Liver (tissue), 9 donors: ENCODE measurements around the gene CDCP1. TPM values are rescaled to one million over a fixed set of nuclear protein-coding genes. Genes with fewer than 3 reads are reported as not detected.

Experiments used
- DNase-seq: peaks from one replicate; pipeline ENCODE4 v3.0.0-alpha.2; 2017; ENCODE audit warnings: low spot score
- H3K27ac ChIP-seq, 2 donors: one replicate each; pipeline ENCODE4 v1.7.0; 2013; ENCODE audit warnings: inconsistent platforms in 2 of 2, low read length in 2 of 2, control low read depth in 1 of 2, low read depth in 1 of 2, mild to moderate bottlenecking in 1 of 2
- H3K27me3 ChIP-seq, 4 donors: one replicate each; pipeline versions ENCODE4 v1.6.1 to v1.7.0; 2013; ENCODE audit warnings: low read length in 3 of 4, inconsistent platforms in 1 of 4, mild to moderate bottlenecking in 1 of 4, moderate library complexity in 1 of 4; ENCODE audit not compliant: control insufficient read depth in 4 of 4, insufficient read depth in 4 of 4
- H3K36me3 ChIP-seq, 4 donors: one replicate each; pipeline versions ENCODE4 v1.6.1 to v1.7.0; 2013; ENCODE audit warnings: low read length in 3 of 4, mild to moderate bottlenecking in 3 of 4, low read depth in 1 of 4, moderate library complexity in 1 of 4; ENCODE audit not compliant: control insufficient read depth in 4 of 4, insufficient read depth in 3 of 4
- H3K4me1 ChIP-seq, 4 donors: one replicate each; pipeline versions ENCODE4 v1.6.1 to v1.7.0; 2013; ENCODE audit warnings: low read length in 3 of 4, mild to moderate bottlenecking in 3 of 4, moderate library complexity in 1 of 4; ENCODE audit not compliant: control insufficient read depth in 4 of 4, insufficient read depth in 4 of 4
- H3K4me3 ChIP-seq, 3 donors: one replicate each; pipeline versions ENCODE4 v1.6.1 to v1.7.0; 2013; ENCODE audit warnings: low read length in 3 of 3, control low read depth in 1 of 3, low read depth in 1 of 3, mild to moderate bottlenecking in 1 of 3
- H3K9ac ChIP-seq, 2 donors: one replicate each; pipeline ENCODE4 v1.7.0; 2013; ENCODE audit warnings: low read length in 2 of 2, mild to moderate bottlenecking in 2 of 2, moderate library complexity in 2 of 2, control low read depth in 1 of 2, low read depth in 1 of 2
- H3K9me3 ChIP-seq, 4 donors: one replicate each; pipeline versions ENCODE4 v1.6.1 to v1.7.0; 2013; ENCODE audit warnings: low read length in 3 of 4; ENCODE audit not compliant: control insufficient read depth in 4 of 4
- FOXA1 ChIP-seq: IDR thresholded peaks from 2 replicates; pipeline ENCODE4 v1.6.1; 2016; ENCODE audit warnings: antibody characterized with exemption
- GABPA ChIP-seq, 2 donors: IDR thresholded peaks in 1 of 2; conservative IDR thresholded peaks in 1 of 2; 2 replicates each; pipeline ENCODE4 v1.6.1; 2016; ENCODE audit warnings: antibody characterized with exemption in 2 of 2, mild to moderate bottlenecking in 1 of 2, moderate library complexity in 1 of 2
- NR2F2 ChIP-seq: IDR thresholded peaks from 2 replicates; pipeline ENCODE4 v1.6.1; 2016; ENCODE audit warnings: antibody characterized with exemption
- RXRA ChIP-seq, 2 donors: IDR thresholded peaks; 2 replicates each; pipeline ENCODE4 v1.6.1; 2017 to 2018; ENCODE audit warnings: antibody characterized with exemption in 2 of 2, mild to moderate bottlenecking in 1 of 2
- SP1 ChIP-seq: IDR thresholded peaks from 2 replicates; pipeline ENCODE4 v1.6.1; 2018; ENCODE audit warnings: antibody characterized with exemption, mild to moderate bottlenecking
- TAF1 ChIP-seq: conservative IDR thresholded peaks from 2 replicates; pipeline ENCODE4 v1.6.1; 2016; ENCODE audit warnings: antibody characterized with exemption, mild to moderate bottlenecking
- YY1 ChIP-seq: IDR thresholded peaks from 2 replicates; pipeline ENCODE4 v1.6.1; 2016; ENCODE audit warnings: antibody characterized with exemption, mild to moderate bottlenecking
- WGBS: extraction: QIAGEN DNeasy Blood & Tissue Kit; methylation state at CpG from one replicate; pipeline ENCODE4 v1.1.7; 2013; 5-methylcytosine and 5-hydroxymethylcytosine counted together
- polyA plus RNA-seq, 2 donors: library from polyadenylated mRNA; stranded (reverse) in 1 of 2; unstranded in 1 of 2; fragments of 200-250 nt in 1 of 2; fragments of >200 nt in 1 of 2; fragmentation: Nextera tagmentation in 1 of 2; extraction: Ambion mirVana in 1 of 2; gene quantifications; one replicate each; pipeline versions ENCODE4 v1.2.1 to v1.2.3, GENCODE V29; 2013 to 2015
- total RNA-seq, 2 donors: library from RNA; depleted of rRNA; stranded (reverse); fragments of >200 nt; gene quantifications; one replicate each; pipeline ENCODE4 v1.2.3, GENCODE V29; 2014
- TF ChIP-seq, protein P1 (sequence below): IDR thresholded peaks from 2 replicates; pipeline ENCODE4 v1.6.1; 2016; ENCODE audit warnings: antibody characterized with exemption
- TF ChIP-seq, protein P2 (sequence below): IDR thresholded peaks from 2 replicates; pipeline ENCODE4 v1.6.1; 2016; ENCODE audit warnings: antibody characterized with exemption
- donor health status: healthy.
- donor health status: healthy.
- donor health status: healthy.
- donor health status: healthy.
- donor health status: healthy.

CDCP1 gene
- total and polyA plus RNA-seq, 4 donors, result 0.22 to 0.67 (median 0.45) TPM

DNA sequence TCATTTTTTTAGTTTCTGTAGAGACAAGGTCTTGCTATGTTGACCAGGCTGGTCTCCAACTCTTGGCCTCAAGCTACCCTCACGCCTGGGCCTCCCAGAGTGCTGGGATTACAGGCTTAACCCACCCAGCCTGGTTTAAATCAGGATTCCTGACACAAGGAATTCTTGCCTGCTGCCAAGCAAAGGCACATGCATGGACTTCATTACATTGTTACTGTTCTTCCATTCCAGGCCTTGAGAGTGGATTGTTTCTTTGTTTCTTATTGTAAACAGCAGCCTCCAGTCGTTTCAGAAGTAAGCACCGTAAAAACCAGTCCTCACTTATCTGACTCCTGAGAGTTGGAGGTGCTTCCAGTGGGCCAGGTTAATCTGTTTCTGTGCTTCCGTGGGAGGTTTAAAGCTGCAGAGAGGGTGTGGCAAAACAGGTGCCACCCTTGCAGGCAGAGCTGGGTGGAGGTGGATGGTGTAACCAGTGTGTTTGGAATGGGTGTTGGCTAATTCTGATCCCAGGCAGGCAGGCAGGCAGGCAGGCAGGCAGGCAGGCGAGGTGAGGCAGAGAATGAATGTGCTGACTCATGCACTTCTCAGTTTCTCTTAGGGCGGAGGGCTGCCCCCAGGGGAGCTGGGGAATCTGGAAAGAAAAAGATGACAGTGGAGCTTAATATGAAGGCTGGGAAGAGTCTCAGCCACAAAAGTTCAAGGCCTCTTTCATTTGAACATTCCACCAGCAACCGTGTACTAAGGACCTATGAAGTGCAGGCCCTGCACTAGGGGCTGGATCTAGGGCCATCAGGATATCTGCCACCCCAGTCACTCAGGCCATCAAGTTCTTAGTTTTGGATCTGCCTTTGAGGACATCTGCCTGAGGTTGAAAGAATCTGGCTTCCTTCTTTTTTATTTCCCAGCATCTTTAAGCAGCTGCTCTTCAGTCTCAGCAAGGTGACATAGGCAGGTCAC is 37.0 kb upstream of the CDCP1 start:
- no peak for DNase-seq
- 56% methylated on average over 7 of the region's 7 CpGs for WGBS
- Histone ChIP-seq H3K9me3 (no peaks in the 10 kb centered on the region), H3K27ac (no peak overlapping the region), H3K4me1 (no peaks in the 10 kb centered on the region), H3K27me3 (no peaks in the 10 kb centered on the region), H3K9ac (no peak overlapping the region), H3K36me3 (no peaks in the 10 kb centered on the region), H3K4me3 (no peak overlapping the region)
- TF ChIP-seq YY1 (no peak), FOXA1 (no peak), GABPA (IDR thresholded peaks at IDR 0.05 in 1 of 2, conservative IDR thresholded peaks at IDR 0.05 in 1 of 2) (no peak), TAF1 (no peak)
- TF ChIP-seq, protein P1, sequence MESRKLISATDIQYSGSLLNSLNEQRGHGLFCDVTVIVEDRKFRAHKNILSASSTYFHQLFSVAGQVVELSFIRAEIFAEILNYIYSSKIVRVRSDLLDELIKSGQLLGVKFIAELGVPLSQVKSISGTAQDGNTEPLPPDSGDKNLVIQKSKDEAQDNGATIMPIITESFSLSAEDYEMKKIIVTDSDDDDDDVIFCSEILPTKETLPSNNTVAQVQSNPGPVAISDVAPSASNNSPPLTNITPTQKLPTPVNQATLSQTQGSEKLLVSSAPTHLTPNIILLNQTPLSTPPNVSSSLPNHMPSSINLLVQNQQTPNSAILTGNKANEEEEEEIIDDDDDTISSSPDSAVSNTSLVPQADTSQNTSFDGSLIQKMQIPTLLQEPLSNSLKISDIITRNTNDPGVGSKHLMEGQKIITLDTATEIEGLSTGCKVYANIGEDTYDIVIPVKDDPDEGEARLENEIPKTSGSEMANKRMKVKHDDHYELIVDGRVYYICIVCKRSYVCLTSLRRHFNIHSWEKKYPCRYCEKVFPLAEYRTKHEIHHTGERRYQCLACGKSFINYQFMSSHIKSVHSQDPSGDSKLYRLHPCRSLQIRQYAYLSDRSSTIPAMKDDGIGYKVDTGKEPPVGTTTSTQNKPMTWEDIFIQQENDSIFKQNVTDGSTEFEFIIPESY, result no peak

DNA sequence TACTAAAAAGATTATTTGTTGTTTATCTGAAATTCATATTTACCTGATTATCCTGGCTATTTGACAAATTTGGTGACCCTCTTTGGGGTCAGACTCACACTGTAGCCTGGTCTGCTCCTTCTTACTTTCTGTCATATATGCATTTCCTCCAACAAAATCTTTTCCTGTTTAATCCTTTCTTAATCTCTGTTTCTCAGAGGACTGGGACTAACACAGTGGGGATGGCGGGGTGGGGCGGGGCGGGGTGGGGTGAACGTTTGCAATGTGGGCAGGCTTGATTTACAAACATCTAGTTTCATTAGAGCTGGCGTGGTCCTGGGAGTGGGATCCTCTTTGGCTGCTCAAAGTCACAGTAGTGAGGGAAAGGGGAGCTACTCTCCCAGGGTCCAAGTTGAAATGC is 35.3 kb upstream of the CDCP1 start:
- no peak overlapping the region for H3K4me3 ChIP-seq
- no peaks in the 10 kb centered on the region for H3K27me3 ChIP-seq
- H3K36me3 ChIP-seq, result no peaks in the 10 kb centered on the region
- H3K9ac ChIP-seq, result no peak overlapping the region
- TF ChIP-seq TAF1, result no peak
- TF ChIP-seq SP1, result no peak
- TF ChIP-seq, protein P2, sequence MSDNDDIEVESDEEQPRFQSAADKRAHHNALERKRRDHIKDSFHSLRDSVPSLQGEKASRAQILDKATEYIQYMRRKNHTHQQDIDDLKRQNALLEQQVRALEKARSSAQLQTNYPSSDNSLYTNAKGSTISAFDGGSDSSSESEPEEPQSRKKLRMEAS, result no peak
- TF ChIP-seq, protein P1, result no peak
- no peaks in the 10 kb centered on the region for H3K4me1 ChIP-seq
- no peak for DNase-seq
- no peak overlapping the region for H3K27ac ChIP-seq
- 68% methylated on average over 5 of the region's 5 CpGs for WGBS
- no peaks in the 10 kb centered on the region for H3K9me3 ChIP-seq

DNA sequence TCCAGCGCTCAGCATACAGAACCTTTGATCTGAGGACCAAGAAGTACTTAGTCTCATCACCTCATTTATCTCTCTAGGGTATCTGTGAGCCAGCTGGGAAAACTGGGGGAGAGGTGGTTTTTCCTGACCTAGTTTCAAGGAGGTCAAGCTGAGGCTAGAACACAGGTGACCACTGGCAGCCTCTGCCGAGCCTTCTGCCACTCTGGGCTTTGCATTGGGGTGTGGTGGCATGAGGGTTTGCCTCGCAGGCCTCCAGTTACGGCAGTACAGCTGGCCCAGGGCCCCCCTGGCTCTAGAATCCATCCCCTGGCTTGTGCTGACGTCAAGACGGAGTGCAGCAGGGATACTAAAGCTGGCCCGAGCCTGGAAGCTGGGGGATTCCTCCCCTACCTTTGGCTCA is 34.7 kb upstream of the CDCP1 start:
- Histone ChIP-seq H3K27ac (no peak overlapping the region), H3K9me3 (no peaks in the 10 kb centered on the region), H3K9ac (no peak overlapping the region), H3K4me1 (no peaks in the 10 kb centered on the region), H3K4me3 (no peak overlapping the region), H3K27me3 (no peaks in the 10 kb centered on the region), H3K36me3 (no peaks in the 10 kb centered on the region)
- 76% methylated on average over 7 of the region's 7 CpGs for WGBS
- TF ChIP-seq YY1 (no peak), RXRA (IDR thresholded peaks at IDR 0.05) (no peak), SP1 (no peak), FOXA1 (no peak), NR2F2 (no peak), TAF1 (no peak)
- DNase-seq, result no peak
